Measurements from ENCODE around the gene ZC3HAV1.

Gene ZC3HAV1

GRCh38 chr7:139118805-139119485, 9.4 kb upstream of the ZC3HAV1 start (continued):
- TF ChIP-seq ZSCAN30 (tag by site-specific recombination; IDR thresholded peaks at IDR 0.05) (0 out of 2 replicates have a peak, but pooled peaks have one; percentile 48), PRDM10 (tag by site-specific recombination; IDR thresholded peaks at IDR 0.05) (peak; percentile 82), KLF8 (tag by site-specific recombination; IDR thresholded peaks at IDR 0.05) (peak; percentile 70; the same call in 1 of the 2 replicates), GLIS1 (tag by site-specific recombination; IDR thresholded peaks at IDR 0.05) (peak; percentile 86), ZNF2 (tag by site-specific recombination; IDR thresholded peaks at IDR 0.05) (peak; percentile 19; the same call in 1 of the 2 replicates), ZBTB17 (tag by site-specific recombination; IDR thresholded peaks at IDR 0.05) (peak; percentile 68), ZNF24 (tag by site-specific recombination; IDR thresholded peaks at IDR 0.05) (peak; percentile 91), MZF1 (tag by site-specific recombination; IDR thresholded peaks at IDR 0.05; ENCODE audit: borderline replicate concordance) (peak; percentile 82), ZXDB (tag by site-specific recombination; IDR thresholded peaks at IDR 0.05) (peak; percentile 68), ZNF580 (tag by site-specific recombination; IDR thresholded peaks at IDR 0.05) (0 out of 2 replicates have a peak, but pooled peaks have one; percentile 13), SP2 (tag by site-specific recombination; IDR thresholded peaks at IDR 0.05) (peak; percentile 45), ZBTB21 (tag by site-specific recombination; IDR thresholded peaks at IDR 0.05) (peak; percentile 96), TRIM28 (IDR thresholded peaks at IDR 0.05; ENCODE audit: borderline replicate concordance, low read length) (peak; percentile 94)

GRCh38 chr7:139118234-139118804, 8.8 kb upstream of the ZC3HAV1 start:
- H3K27ac ChIP-seq (ENCODE audit: extremely low read depth, low read depth, low read length), result no peak overlapping the region
- no peaks in the 10 kb centered on the region for H3K9me3 ChIP-seq (ENCODE audit: control insufficient read depth, insufficient read depth, low read depth, low read length)
- POLR2A ChIA-PET, result no interaction called here
- H3K36me3 ChIP-seq (ENCODE audit: control insufficient read depth in 2 of 2, insufficient read depth in 1 of 2, low read length in 2 of 2), result no peaks in the 10 kb centered on the region
- CTCF ChIA-PET, result interaction anchor here (0.5 to 0.9 kb wide), 6 partner anchors 16 to 494 kb away, joined by 3 to 4 read pairs (median 3); no protein-coding TSS in a partner anchor
- no peaks in the 10 kb centered on the region for H3K4me1 ChIP-seq (ENCODE audit: control insufficient read depth, insufficient read depth, low read length)
- no peak overlapping the region for H3K4me3 ChIP-seq (ENCODE audit: low read depth, low read length)
- TF ChIP-seq ZNF639 (tag by site-specific recombination; IDR thresholded peaks at IDR 0.05) (peak; percentile 51; the same call in 1 of the 2 replicates), ZXDB (tag by site-specific recombination; IDR thresholded peaks at IDR 0.05) (0 out of 2 replicates have a peak, but pooled peaks have one; percentile 44), ZNF311 (tag by site-specific recombination; IDR thresholded peaks at IDR 0.05; ENCODE audit: borderline replicate concordance) (no peak), ZNF366 (tag by site-specific recombination; conservative IDR thresholded peaks at IDR 0.05) (peak; percentile 64), ZNF629 (tag by site-specific recombination; IDR thresholded peaks at IDR 0.05) (peak; percentile 86), ZNF561 (tag by site-specific recombination; IDR thresholded peaks at IDR 0.05; ENCODE audit: borderline replicate concordance) (no peak), PRDM1 (tag by site-specific recombination; IDR thresholded peaks at IDR 0.05) (peak; percentile 82), KLF1 (tag by site-specific recombination; IDR thresholded peaks at IDR 0.05) (no peak), ZBTB20 (tag by site-specific recombination; IDR thresholded peaks at IDR 0.05) (peak; percentile 47; the same call in 1 of the 2 replicates), OSR2 (tag by site-specific recombination; IDR thresholded peaks at IDR 0.05) (0 out of 2 replicates have a peak, but pooled peaks have one; percentile 7), GFI1B (tag by site-specific recombination; IDR thresholded peaks at IDR 0.05) (no peak), ZNF280D (tag by site-specific recombination; IDR thresholded peaks at IDR 0.05) (peak; percentile 52; the same call in 1 of the 2 replicates), SCRT1 (tag by site-specific recombination; IDR thresholded peaks at IDR 0.05; ENCODE audit: borderline replicate concordance) (peak; percentile 96), ZNF670 (tag by site-specific recombination; IDR thresholded peaks at IDR 0.05; ENCODE audit: low read depth) (no peak)

Measured in HEK293 (cell line).